HG03108 (cell line): Measurements from ENCODE around the gene LARP1.
"Not testable (repeated sequence)": the region's sequence is repeated elsewhere in the genome, so short reads cannot be mapped to it uniquely, and the experiment has no call there.

Experiments used
- ATAC-seq: cut with Tn5 transposase; IDR thresholded peaks from one replicate; pipeline ENCODE4 v1.9.1; 2021; ENCODE audit warnings: moderate library complexity; ENCODE audit not compliant: unreplicated experiment

LARP1 gene

GRCh38 chr5:154755361-154756008 is at the start of gene LARP1:
Gene LARP1, plus strand, starts transcription at chr5:154755377. Its CDS starts 381 bp downstream, at chr5:154755758.
- ATAC-seq, result peak; percentile 7

- no peak for ATAC-seq
These were observed 48.8 kb upstream of the LARP1 start for GRCh38 chr5:154706416-154706815.

GRCh38 chr5:154707641-154708040 is 47.5 kb upstream of the LARP1 start:
- no peak for ATAC-seq

- ATAC-seq, result no peak
These were observed 47.0 kb upstream of the LARP1 start for GRCh38 chr5:154708207-154708606.

GRCh38 chr5:154708846-154709245 is 46.3 kb upstream of the LARP1 start:
- ATAC-seq, result no peak

- ATAC-seq, result no peak
These were observed 45.5 kb upstream of the LARP1 start for GRCh38 chr5:154709368-154710305.

- ATAC-seq, result no peak
These were observed 42.4 kb upstream of the LARP1 start for GRCh38 chr5:154712518-154713437.

GRCh38 chr5:154713615-154714125 is 41.5 kb upstream of the LARP1 start:
- no peak for ATAC-seq

GRCh38 chr5:154714266-154714986 is 40.8 kb upstream of the LARP1 start:
- ATAC-seq, result peak; percentile 76

GRCh38 chr5:154721481-154722058 is 33.6 kb upstream of the LARP1 start:
- ATAC-seq, result no peak

GRCh38 chr5:154722097-154722496 is 33.1 kb upstream of the LARP1 start:
- no peak for ATAC-seq

- no peak for ATAC-seq
These were observed 32.2 kb upstream of the LARP1 start for GRCh38 chr5:154722936-154723335.

- ATAC-seq, result no peak
These were observed 31.3 kb upstream of the LARP1 start for GRCh38 chr5:154723740-154724505.

- no peak for ATAC-seq
These were observed 27.8 kb upstream of the LARP1 start for GRCh38 chr5:154727361-154727760.

GRCh38 chr5:154728939-154729588 is 26.1 kb upstream of the LARP1 start:
- no peak for ATAC-seq

GRCh38 chr5:154729613-154730012 is 25.6 kb upstream of the LARP1 start:
- ATAC-seq, result no peak

- ATAC-seq, result not testable (repeated sequence)
These were observed 24.4 kb upstream of the LARP1 start for GRCh38 chr5:154730761-154731160.

- no peak for ATAC-seq
These were observed 23.0 kb upstream of the LARP1 start for GRCh38 chr5:154732212-154732611.
